ENCODE measurements around the gene VPS25.

VPS25 gene

GRCh38 chr17:42797067-42798007 lies 24.1 kb downstream of the VPS25 start:
- H3K27ac ChIP-seq, result no peak overlapping the region
- TF ChIP-seq CTCF (IDR thresholded peaks at IDR 0.05), result no peak

GRCh38 chr17:42798011-42798382 lies 24.7 kb downstream of the VPS25 start:
- Histone ChIP-seq H3K4me3 (peak overlapping the region; percentile 94), H3K27ac (peak overlapping the region; percentile 25 to 80)
- no peak for DNase-seq (ENCODE audit: low spot score)
- no peak for TF ChIP-seq CTCF (IDR thresholded peaks at IDR 0.05)

More at GRCh38 chr17:42797067-42798007, 24.1 kb downstream of the VPS25 start:
- DNase-seq (ENCODE audit: low spot score), result no peak
- H3K4me3 ChIP-seq, result peak overlapping the region; percentile 94

- H3K4me3 ChIP-seq, result peak within 1 kb of the TSS; percentile 94
- TF ChIP-seq CTCF (IDR thresholded peaks at IDR 0.05), result no peak
- DNase-seq (ENCODE audit: low spot score), result peak; percentile 83
- H3K27ac ChIP-seq, result peak within 1 kb of the TSS; percentile 25 to 80
Measured at GRCh38 chr17:42798383-42799380, 25.4 kb downstream of the VPS25 start, which contains the start of the genes CNTD1 and COA3. CNTD1 (plus strand) TSS chr17:42798861; CDS start chr17:42799068, 207 bp downstream. COA3 (minus strand) TSS chr17:42798704; CDS start chr17:42798681, 23 bp downstream.

- Histone ChIP-seq H3K27ac (no peak overlapping the region), H3K4me3 (no peak overlapping the region)
- DNase-seq (ENCODE audit: low spot score), result no peak
- no peak for TF ChIP-seq CTCF (IDR thresholded peaks at IDR 0.05)
Measured at GRCh38 chr17:42803074-42803883, 30.0 kb downstream of the VPS25 start.

- H3K27ac ChIP-seq, result no peak overlapping the region
- no peak for TF ChIP-seq CTCF (IDR thresholded peaks at IDR 0.05)
- DNase-seq (ENCODE audit: low spot score), result no peak
- no peak overlapping the region for H3K4me3 ChIP-seq
Measured at GRCh38 chr17:42804918-42805367, 31.7 kb downstream of the VPS25 start.

GRCh38 chr17:42806249-42806648 lies 33.0 kb downstream of the VPS25 start:
- H3K4me3 ChIP-seq, result no peak overlapping the region
- H3K27ac ChIP-seq, result no peak overlapping the region
- DNase-seq (ENCODE audit: low spot score), result no peak
- no peak for TF ChIP-seq CTCF (IDR thresholded peaks at IDR 0.05)
